HG02798 (cell line): Measurements from ENCODE around the gene ADCY2.

ENCODE experiments used
- ATAC-seq: cut with Tn5 transposase; IDR thresholded peaks from one replicate; pipeline ENCODE4 v1.9.1; 2021; ENCODE audit warnings: mild to moderate bottlenecking; ENCODE audit not compliant: unreplicated experiment, poor library complexity

ADCY2 gene

GRCh38 chr5:7642029-7642428 is 246.1 kb downstream of the ADCY2 start:
- ATAC-seq: no peak

GRCh38 chr5:7644723-7645122 is 248.8 kb downstream of the ADCY2 start:
- ATAC-seq: no peak

GRCh38 chr5:7650755-7651154 is 254.8 kb downstream of the ADCY2 start:
- ATAC-seq: no peak

- no peak for ATAC-seq
Measured at GRCh38 chr5:7653046-7653445, 257.1 kb downstream of the ADCY2 start.

GRCh38 chr5:7657153-7657552 is 261.2 kb downstream of the ADCY2 start:
- no peak for ATAC-seq

GRCh38 chr5:7659420-7659819 is 263.5 kb downstream of the ADCY2 start:
- no peak for ATAC-seq

- ATAC-seq: no peak
Measured at GRCh38 chr5:7662289-7662688, 266.4 kb downstream of the ADCY2 start.

GRCh38 chr5:7663808-7664207 is 267.9 kb downstream of the ADCY2 start:
- ATAC-seq: no peak

- no peak for ATAC-seq
Measured at GRCh38 chr5:7664208-7664607, 268.3 kb downstream of the ADCY2 start.

- ATAC-seq: no peak
Measured at GRCh38 chr5:7667216-7667767, 271.4 kb downstream of the ADCY2 start.

- no peak for ATAC-seq
Measured at GRCh38 chr5:7668161-7668560, 272.2 kb downstream of the ADCY2 start.

GRCh38 chr5:7668627-7669026 is 272.7 kb downstream of the ADCY2 start:
- ATAC-seq: no peak

- no peak for ATAC-seq
Measured at GRCh38 chr5:7671381-7671993, 275.5 kb downstream of the ADCY2 start.

GRCh38 chr5:7673658-7674057 is 277.7 kb downstream of the ADCY2 start:
- no peak for ATAC-seq

GRCh38 chr5:7676455-7676854 is 280.5 kb downstream of the ADCY2 start:
- ATAC-seq: no peak

- ATAC-seq: no peak
Measured at GRCh38 chr5:7678030-7678429, 282.1 kb downstream of the ADCY2 start.

GRCh38 chr5:7679663-7680062 is 283.7 kb downstream of the ADCY2 start:
- ATAC-seq: no peak

- ATAC-seq: no peak
Measured at GRCh38 chr5:7680260-7680659, 284.3 kb downstream of the ADCY2 start.

- no peak for ATAC-seq
Measured at GRCh38 chr5:7682379-7682778, 286.4 kb downstream of the ADCY2 start.

GRCh38 chr5:7683753-7684152 is 287.8 kb downstream of the ADCY2 start:
- no peak for ATAC-seq

GRCh38 chr5:7684826-7685225 is 288.9 kb downstream of the ADCY2 start:
- ATAC-seq: no peak

- no peak for ATAC-seq
Measured at GRCh38 chr5:7686794-7687193, 290.9 kb downstream of the ADCY2 start.
